CD4-positive, alpha-beta T cell treated with Interleukin-4 for 4 hours (primary cell): ENCODE results near the gene EDIL3.

Source experiments
- DNase-seq: peaks from one replicate; pipeline ENCODE4 v3.0.0-alpha.2; 2020

The EDIL3 gene, protein sequence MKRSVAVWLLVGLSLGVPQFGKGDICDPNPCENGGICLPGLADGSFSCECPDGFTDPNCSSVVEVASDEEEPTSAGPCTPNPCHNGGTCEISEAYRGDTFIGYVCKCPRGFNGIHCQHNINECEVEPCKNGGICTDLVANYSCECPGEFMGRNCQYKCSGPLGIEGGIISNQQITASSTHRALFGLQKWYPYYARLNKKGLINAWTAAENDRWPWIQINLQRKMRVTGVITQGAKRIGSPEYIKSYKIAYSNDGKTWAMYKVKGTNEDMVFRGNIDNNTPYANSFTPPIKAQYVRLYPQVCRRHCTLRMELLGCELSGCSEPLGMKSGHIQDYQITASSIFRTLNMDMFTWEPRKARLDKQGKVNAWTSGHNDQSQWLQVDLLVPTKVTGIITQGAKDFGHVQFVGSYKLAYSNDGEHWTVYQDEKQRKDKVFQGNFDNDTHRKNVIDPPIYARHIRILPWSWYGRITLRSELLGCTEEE

DNA sequence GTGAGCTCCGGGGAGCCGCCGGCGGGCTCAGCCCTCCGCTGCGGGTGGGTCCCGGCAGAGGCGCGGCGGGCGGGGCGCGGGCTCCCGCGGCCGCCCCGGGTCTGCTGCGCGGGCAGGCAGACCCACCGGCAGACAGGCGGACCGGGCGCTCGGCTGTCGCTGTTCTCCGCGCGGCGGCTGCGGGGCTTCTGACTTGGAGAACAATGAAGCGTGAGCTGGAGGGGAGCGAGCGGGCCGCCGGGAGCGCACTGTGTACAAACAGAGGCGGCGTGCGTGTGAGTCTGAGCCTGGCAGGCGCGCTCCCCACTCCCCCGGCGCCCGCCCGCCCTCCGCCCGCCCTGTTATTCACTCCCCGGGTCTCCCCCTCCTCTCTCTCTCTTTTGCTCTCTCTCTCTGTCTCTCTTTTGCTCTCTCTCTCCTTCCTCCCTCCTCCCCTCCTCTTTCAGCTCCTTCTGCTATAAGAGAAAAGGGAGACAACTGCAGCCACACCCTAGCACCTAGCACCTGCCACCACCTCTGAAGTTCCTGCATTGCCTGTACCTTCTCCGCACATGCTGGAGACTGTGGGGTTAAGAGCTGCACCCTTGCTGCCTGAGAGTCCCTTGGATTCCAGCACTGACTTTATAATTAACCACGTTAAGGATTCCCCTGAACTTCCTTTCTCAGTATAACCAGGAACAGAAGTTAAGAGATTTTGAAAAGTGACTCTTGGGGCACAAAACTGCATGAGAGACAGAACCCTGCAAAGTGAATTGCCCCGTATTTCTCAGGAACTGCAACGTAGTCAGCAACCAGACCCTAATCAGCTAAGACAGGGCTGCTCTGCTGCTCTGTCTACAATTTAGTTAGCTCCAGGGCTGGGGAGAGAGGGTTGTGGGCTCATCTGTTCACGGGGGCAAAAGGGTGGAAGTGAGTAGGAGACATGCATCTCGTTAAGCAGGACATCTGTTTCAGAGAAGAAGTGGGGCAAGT lies at the start of gene EDIL3:
Gene EDIL3, minus strand, starts transcription at position 277 of the 972 bp plus-strand sequence. CDS start 506 bp downstream, outside the sequence.
- no peak for DNase-seq

DNA sequence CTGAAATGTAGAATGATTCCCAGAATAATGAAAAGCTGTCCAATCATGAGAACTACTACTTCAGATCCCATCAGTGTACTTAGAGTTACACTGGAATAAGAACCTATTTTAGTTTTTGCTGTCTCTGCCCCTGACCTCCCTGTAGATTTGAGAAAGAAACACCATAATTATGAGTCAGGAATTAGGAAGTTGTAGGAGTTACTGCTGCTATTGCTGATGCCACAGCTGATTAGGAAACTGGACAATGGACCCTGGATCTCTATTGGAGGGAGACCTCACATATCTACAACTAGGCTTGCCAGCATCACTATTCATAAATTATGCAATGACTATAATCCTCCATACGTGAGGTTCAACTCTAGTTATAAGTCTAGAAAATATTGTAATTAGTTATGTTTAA lies 48.8 kb upstream of the EDIL3 start:
- no peak for DNase-seq

DNA sequence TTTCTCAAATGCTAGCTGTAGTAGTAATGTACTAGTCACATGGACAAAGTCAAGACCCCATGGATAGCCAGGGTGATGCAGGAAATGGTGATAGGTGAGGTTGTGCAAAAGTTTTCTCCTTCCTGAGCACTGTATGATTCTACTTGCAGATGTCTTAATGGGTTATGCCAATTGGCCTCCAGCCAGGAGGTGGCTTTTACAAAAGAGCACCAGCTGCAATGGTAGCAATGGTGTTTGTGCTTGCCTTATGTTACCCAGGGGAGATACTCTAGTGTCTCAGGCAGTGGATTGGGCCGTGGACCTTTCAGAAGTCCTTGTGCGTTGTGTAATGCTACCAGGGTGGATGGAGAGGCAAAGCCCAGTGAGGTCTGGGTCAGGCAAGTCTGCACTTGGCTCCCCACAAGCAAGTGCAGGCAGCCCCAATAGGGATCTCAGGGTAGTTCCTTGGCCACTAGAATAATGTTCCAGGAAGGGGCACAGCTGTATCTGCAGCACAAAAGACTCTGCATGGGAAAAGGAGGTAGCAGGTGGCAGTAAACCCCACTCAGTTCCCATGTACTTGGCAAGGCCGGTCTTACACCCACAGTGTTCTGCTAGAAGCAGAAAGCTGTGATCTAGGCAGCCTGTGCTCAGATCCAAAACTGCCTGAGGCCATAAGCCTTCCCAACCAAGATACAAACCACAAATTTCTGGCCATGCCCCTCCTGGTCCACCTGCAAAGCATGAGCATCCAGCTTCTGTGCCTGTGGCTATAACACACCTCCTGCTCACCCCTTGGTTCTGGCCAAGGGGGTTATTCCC lies 46.4 kb upstream of the EDIL3 start:
- no peak for DNase-seq

DNA sequence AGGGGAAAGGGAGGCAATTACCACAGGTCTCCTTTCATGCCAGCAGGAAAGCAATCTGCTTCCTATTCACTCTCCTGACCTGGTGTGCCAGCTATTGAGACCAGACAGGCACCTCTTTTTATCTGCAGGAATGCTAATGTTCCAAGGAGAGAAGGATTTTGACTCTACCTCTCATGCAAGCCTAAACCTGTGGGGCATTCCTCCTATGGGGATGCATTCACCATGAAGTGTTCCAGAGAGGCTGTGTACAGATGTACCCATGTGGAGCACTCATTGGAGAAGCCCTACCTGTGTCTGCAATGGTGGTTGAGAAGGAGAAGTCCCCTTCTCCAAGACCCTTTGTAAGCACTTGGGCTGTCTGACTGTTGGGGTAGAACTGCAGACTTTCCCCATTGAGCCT lies 45.4 kb upstream of the EDIL3 start:
- DNase-seq: no peak

DNA sequence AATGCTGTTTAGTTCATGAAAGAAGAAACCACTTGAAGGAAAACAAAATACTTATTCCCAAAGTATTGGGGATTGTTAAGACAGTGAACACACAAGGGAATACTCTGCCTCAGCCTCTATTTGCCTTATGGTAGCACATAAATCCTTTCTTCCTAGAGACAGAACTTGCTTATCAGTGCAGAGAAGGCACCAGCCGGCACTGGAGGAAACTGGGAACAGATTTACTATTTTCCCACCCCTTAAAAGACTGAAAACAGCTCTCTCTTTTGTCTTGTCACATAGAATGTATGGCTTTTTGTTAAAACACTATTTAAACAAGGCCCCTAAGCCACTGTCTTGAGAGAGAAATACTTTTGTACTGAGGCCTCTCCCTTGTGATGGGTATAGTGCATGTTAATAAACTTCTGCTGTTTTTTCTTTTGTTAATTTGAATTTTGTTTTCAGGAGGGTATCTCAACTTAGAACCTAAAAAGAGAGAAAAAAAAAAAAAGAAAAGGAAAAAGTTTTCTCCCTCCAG lies 40.7 kb upstream of the EDIL3 start:
- DNase-seq: no peak

DNA sequence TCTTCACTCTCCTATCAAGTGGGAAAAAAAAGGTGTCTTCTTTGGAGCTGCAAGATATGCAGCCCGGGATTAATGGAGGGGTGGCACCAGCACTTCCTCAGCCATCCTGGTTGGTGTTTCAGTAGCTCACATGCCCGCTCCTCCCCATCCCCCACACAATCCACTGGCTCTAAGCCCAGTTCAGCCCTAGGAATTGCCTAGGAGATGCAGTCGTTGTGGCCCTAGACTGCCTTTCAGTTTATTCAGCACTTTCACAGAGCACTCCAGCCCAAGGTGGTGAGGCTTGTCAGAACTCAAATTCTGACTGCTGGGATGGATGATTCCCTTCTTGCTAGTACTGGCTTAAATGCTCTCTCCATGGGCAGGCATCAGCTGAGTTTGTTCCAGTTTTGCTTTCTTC lies 35.1 kb upstream of the EDIL3 start:
- no peak for DNase-seq

DNA sequence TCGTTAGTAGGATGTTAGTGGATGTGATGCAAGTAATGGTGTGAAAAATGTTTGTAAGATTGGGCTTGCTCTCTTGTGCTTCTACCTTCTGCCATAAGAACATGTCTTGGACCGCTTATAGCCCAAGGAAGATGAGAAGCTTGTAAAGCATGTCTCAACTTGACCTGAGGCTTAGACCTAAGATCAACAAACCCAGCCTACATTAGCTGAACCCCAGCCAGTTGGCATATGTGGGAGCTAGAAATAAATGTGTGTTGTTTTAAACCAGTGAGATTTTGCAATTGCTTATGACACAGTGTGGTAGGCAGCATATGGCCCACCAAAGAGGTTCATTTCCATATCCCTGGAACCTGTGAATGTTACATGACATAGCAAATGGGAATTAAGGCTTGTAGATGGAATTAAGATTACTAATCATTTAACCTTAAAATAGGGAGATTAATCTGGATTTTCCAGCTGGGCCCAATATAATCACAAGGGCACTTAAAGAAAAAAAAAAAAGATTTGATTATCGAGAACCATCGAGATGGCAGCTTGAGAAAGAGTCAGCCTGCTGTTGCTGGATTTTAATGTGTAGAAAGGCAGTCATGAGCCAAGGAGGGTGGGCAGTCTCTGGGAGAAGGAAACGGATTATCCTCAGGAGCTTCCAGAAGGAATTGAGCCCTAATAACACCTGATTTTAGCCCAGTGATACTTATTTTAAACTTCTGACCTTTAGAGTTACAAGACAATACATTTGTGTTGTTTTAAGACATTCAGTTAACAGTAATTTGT lies 27.3 kb upstream of the EDIL3 start:
- DNase-seq: no peak

DNA sequence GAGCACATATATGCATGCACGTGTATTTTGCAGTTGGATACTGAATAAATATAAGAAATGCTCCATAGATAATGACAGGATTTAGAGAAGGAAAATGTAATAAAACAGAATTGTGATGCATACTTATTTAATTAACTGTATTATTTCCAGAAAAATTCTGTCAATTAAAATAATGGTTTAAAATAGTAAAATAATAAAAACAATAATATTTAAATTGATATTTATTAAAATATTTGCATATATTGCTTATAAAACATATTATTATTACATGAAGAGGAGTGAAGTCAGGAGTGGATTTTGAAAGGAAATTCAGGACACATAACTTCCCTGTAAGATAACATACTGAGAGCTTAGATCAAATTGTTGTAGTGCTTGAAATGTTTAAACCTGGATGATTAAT lies 21.4 kb upstream of the EDIL3 start:
- no peak for DNase-seq

DNA sequence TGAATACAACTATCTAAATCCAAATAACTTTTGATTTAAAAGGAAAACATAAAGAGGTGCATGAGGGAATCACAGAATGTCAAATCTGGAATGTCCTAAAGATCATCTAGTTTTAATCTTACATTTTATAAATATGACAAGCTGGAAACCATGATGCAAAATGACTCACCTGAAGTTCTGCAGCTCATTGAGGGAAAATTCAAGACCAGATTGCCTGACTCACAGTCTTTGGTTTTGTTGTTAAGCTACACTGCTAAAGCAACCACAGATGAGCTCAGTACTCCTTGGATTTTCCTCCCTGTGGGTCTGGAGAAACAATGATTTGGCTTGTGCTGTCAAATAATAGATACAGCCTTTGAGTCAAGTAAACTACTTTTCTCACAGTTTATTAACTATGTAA lies 19.1 kb upstream of the EDIL3 start:
- DNase-seq: no peak

DNA sequence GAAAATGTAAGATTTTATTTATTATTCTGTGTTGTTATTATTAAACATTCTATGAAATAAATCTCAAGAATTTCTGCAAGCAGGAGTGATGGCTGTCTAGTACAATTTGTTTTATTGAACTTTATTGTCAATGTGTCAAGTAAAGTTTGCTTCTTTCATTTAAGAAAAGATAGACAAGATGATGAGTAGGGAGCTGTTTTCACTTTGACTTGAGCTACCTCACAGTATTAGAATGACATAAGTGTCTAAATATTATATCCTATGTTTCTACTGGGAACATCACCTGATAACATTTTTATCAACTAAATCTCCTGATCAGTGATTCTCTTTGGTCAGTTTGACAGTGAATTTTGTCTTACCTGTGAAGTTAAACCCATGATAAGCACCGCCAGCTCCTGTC lies 12.7 kb upstream of the EDIL3 start:
- no peak for DNase-seq

DNA sequence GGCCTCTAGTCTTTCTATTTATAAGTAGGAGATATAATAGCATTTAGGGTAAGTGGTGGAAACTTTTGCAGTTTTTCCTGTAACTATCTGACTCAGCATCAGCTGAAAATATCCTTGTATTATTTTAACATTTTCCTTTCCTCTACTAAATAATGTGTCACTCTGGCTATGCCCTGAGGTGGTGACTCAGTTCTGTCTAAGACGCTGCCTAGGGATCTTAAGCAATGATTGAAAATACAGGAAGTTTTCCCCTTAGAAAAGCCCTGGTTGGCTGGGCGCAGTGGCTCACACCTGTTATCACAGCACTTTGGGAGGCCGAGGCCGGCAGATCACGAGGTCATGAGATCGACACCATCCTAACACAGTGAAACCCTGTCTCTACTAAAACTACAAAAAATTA lies 9.3 kb upstream of the EDIL3 start:
- DNase-seq: no peak

DNA sequence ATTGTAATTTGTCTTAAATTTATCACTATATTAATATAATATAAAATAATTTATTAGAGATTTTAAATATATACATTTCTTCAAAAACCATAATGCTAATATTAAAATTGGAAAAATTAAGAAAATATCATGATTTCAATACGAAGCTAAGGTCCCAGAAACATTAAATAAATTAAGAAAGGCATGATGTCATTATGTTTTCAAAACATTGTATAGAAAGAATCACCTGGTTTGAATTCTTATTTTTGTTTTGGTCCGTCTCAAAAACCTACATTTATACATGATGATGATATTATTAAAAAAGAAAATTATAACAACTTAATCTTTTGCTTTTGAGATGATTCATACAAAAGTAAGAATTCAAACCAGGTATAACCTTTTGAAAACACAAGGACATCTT lies 8.2 kb upstream of the EDIL3 start:
- DNase-seq: no peak

DNA sequence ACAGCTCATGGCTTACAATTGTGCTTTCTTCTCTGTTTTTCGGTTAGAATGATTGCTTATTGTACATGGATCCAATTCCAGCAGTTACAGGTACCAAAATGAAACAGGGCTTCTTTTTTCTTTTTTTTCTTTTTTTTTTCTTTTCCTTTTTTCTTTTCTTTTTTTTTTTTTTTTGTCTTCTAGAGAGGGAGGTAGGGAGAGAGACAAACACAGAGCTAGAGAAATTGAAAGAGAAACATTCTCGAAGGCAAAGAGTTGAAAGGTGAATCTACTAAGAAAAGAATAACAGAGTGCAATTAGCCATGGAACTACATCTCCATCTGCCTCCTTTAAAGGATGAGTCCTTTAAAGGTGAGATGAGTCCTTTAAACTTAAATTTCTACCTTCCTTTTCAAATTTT lies 1.0 kb upstream of the EDIL3 start:
- DNase-seq: no peak

DNA sequence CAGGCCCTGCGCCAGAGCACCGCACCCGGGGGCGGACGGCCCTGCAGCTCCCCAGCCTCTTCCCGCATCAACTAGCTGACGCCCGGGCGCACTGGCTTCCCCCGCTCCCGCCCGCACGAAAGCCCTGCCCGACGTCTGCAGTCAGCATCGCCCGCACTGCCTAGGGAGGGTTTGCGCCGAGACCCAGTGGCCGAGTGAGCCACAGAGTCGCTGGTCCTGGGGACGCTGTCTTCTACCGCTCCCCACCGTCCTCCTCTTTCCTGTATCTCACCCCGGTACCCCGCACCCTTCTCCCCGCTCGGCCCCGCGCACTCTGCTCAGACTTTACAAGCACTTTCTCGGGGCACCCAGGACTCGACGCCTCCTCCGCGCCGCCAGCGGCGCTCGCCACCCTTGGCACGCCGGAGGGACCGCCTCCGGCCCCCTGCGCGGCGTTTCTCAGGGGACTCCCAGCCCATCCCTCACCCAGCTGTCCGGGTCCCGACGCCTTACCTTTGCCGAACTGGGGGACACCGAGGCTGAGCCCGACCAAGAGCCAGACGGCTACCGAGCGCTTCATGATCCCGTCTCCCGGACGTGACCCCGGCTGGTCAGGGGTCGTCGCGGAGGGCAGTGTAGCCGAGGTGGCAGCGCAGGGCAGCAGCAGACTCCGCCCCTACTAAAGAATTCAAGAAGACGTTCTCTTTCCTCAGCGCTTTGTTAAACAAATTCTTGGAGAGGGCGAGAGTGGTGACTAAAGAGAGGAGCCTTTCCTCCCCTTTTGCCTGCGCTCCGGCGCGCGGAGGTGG lies 670 bp downstream of the EDIL3 start:
- DNase-seq: no peak

DNA sequence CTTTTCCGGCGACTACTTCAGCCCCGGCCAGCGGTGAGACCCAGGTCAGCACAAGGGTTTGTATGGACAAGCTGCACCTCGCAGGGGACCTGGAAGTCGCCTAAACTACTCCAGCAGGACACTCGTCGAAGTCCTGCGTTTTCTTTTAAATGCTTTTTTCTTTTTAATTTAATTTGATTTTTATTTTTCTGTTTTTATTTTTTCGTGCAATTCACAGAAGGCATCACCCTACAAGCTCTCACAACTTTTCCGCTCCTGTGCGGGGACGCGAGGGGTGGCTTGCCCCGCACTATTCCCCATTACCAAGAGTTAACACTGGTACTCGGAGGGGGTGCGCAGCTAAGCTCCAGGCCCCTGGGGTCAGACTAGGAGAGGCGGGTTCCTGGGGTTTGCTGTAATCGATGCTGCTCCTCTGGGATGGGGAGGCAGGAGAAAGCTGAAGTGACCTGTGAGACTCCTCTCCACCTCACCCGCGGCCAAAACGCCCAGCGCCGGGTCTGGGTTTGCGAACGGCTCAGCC lies 1.3 kb downstream of the EDIL3 start:
- no peak for DNase-seq

DNA sequence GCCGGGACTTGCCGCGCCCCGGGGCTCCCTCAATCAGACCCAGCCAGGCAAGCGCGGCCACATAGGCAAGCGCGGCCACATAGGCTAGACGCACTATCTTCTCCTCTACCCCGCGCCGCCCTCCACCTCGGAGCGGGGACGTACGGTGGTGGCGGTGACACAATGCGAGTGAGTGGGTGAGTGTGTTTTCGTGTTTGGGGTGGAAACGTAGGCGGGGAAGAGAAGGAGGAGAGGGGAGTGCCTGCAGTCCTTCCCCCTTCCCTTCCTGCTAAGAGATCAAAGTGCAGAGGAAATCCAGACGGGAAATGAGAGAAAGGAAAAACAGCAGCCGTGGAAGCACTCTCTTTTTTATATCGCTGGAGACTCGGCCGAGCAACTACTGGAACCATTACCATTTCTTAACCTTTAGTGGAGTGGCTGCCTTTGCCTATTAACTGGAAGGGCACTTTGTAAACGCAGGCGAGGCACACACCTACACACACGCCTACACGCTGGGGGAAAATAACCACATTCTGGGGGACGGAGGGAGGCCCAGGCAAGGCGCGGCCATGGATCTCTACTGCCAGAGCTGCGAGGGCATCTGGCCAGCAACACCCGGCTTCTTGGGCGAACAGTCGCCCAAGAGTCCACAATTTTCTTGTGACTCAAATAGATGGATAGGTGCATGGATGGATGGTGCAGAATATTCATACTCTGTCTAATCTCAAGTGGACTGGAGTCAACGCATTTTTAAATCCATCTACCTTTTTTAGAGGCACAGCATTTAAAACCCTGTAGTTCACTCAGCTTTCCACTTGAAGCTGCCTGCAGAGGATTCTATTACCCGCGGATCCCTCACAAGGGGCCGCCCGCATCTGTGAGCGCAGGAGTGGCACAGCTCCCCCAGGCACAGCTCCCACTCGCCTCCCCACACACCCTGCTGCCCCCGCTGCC lies 2.1 kb downstream of the EDIL3 start:
- DNase-seq: no peak

DNA sequence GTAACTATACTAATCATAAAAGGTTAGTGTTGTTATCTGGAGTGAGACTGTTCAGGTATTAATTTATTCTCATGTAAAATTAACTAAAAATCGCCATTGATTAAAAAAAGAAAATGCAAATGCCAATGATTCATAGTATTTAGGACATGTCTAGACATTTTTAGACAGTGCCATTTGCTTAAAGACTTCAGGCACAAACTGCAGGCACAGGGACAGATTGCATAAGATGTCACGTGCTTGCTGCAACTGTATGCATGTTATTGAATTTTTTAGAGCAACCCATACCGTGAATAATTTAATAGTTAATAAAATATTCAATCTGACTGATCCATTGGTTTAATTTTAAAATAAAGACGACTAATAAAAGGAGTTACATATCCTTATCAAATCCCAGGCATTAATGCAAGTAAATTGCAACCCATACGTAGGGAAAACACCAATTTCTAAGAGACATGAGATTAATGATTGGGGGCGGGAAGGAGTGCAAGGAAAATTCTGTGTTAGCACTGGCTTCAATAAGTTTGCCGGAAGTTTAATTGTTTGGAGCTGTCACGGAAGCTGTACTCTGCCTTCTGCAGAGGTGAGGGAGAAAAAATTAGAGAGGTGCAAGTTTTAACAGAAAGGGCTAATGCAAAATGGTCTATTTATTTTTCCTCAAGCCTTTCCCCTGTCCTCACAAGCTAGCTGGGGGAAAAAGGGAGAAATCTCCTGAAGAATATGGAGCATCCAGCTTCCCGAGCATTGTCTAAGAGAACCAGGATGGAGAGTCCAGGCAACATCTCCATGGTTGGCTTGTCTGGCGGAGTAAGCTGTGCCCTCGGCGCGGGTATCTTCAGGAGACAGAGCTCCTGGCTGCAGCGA lies 2.9 kb downstream of the EDIL3 start:
- DNase-seq: no peak

DNA sequence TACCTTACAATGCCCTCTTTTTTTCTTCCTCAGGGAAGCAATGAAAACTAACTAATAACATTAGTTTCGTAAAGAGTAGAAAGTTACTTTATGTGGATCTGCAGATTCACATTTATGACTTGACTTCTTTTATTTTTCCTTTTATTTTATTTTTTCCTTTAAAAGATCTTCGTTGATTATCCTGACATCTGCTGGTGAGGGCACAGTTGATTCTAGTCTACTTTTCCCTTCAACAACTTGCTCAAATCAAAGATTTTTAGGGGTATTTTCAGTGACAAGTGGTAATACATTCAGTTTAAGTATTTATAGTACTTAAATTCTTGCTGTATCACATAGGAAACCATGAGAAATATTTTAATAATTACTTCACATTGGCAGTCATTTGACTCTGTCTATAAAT lies 4.9 kb downstream of the EDIL3 start:
- no peak for DNase-seq

DNA sequence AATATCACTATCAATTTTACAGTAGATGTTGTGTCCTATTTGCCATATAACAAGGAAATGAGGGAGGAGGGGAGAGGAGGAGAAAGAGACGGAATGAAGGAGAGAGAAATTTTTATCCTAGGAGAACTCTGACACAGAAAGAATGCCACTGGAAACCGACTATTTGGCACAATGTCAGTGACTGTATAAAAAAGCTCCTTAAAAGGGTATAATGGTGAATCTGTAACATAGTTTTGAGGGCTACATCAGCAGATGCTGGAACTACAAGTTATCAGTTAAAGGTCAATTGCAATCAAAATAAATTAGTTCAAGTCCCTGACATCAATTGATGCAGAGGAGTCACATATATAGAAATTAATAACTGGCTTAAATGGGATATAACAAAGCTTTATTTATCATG lies 5.7 kb downstream of the EDIL3 start:
- no peak for DNase-seq
